ENCODE measurements around the gene MYO7B.

The MYO7B gene

GRCh38 chr2:127614731-127615130 lies 79.2 kb downstream of the MYO7B start:
- H3K9me2 ChIP-seq (ENCODE audit: low read depth, low read length): no peaks in the 10 kb centered on the region
- H3K27me3 ChIP-seq (ENCODE audit: insufficient read depth, low read length): peaks cover 11% of the 10 kb centered on the region; the same call in 1 of the 2 replicates
- H3K27ac ChIP-seq (ENCODE audit: low read depth, low read length, poor library complexity, severe bottlenecking): no peak overlapping the region
- no peaks in the 10 kb centered on the region for H4K20me1 ChIP-seq (ENCODE audit: insufficient read depth, low read length)
- no peaks in the 10 kb centered on the region for H3F3A ChIP-seq (ENCODE audit: insufficient read depth, low read length)
- no peaks in the 10 kb centered on the region for H3K4me1 ChIP-seq (ENCODE audit: insufficient read depth, low read length, severe bottlenecking)
- TF ChIP-seq CTCF (IDR thresholded peaks at IDR 0.05; ENCODE audit: low read length): no peak
- TF ChIP-seq EZH2 (IDR thresholded peaks at IDR 0.05; ENCODE audit: borderline replicate concordance, low read length): no peak
- H3K36me3 ChIP-seq (ENCODE audit: insufficient read depth, low read length): no peaks in the 10 kb centered on the region; the same call in 1 of the 2 replicates
- peaks cover 4% of the 10 kb centered on the region; the same call in 1 of the 2 replicates for H3K9me3 ChIP-seq (ENCODE audit: low read length)
- no peak overlapping the region for H2AFZ ChIP-seq (ENCODE audit: low read length)
- H3K4me3 ChIP-seq (ENCODE audit: low read depth, low read length, poor library complexity, severe bottlenecking): no peak overlapping the region
- no peaks in the 10 kb centered on the region for H3K79me2 ChIP-seq (ENCODE audit: insufficient read depth, low read length)
- H3K4me2 ChIP-seq (ENCODE audit: low read length): no peak overlapping the region
- H3K9ac ChIP-seq (ENCODE audit: low read length): no peak overlapping the region

GRCh38 chr2:127615511-127616166 lies 80.2 kb downstream of the MYO7B start:
- Histone ChIP-seq H4K20me1 (ENCODE audit: insufficient read depth, low read length) (no peaks in the 10 kb centered on the region), H3F3A (ENCODE audit: insufficient read depth, low read length) (no peaks in the 10 kb centered on the region), H3K27me3 (ENCODE audit: insufficient read depth, low read length) (peaks cover 14% of the 10 kb centered on the region; the same call in 1 of the 2 replicates), H3K9me2 (ENCODE audit: low read depth, low read length) (no peaks in the 10 kb centered on the region), H3K27ac (ENCODE audit: low read depth, low read length, poor library complexity, severe bottlenecking) (no peak overlapping the region), H3K4me2 (ENCODE audit: low read length) (no peak overlapping the region), H3K4me3 (ENCODE audit: low read depth, low read length, poor library complexity, severe bottlenecking) (no peak overlapping the region), H3K36me3 (ENCODE audit: insufficient read depth, low read length) (no peaks in the 10 kb centered on the region; the same call in 1 of the 2 replicates), H3K9me3 (ENCODE audit: low read length) (peaks cover 4% of the 10 kb centered on the region; the same call in 1 of the 2 replicates), H3K79me2 (ENCODE audit: insufficient read depth, low read length) (no peaks in the 10 kb centered on the region), H3K4me1 (ENCODE audit: insufficient read depth, low read length, severe bottlenecking) (no peaks in the 10 kb centered on the region), H3K9ac (ENCODE audit: low read length) (no peak overlapping the region), H2AFZ (ENCODE audit: low read length) (no peak overlapping the region)
- TF ChIP-seq EZH2 (IDR thresholded peaks at IDR 0.05; ENCODE audit: borderline replicate concordance, low read length): no peak
- TF ChIP-seq CTCF (IDR thresholded peaks at IDR 0.05; ENCODE audit: low read length): no peak

GRCh38 chr2:127618551-127619202 lies 83.2 kb downstream of the MYO7B start:
- H3K4me2 ChIP-seq (ENCODE audit: low read length): no peak overlapping the region
- H3K9ac ChIP-seq (ENCODE audit: low read length): no peak overlapping the region
- no peaks in the 10 kb centered on the region for H3K4me1 ChIP-seq (ENCODE audit: insufficient read depth, low read length, severe bottlenecking)
- no peak overlapping the region for H3K27ac ChIP-seq (ENCODE audit: low read depth, low read length, poor library complexity, severe bottlenecking)
- H3K9me2 ChIP-seq (ENCODE audit: low read depth, low read length): no peaks in the 10 kb centered on the region
- peaks cover 10% of the 10 kb centered on the region; the same call in 1 of the 2 replicates for H3K27me3 ChIP-seq (ENCODE audit: insufficient read depth, low read length)
- no peak overlapping the region for H2AFZ ChIP-seq (ENCODE audit: low read length)
- H3K9me3 ChIP-seq (ENCODE audit: low read length): no peaks in the 10 kb centered on the region
- TF ChIP-seq CTCF (IDR thresholded peaks at IDR 0.05; ENCODE audit: low read length): no peak
- TF ChIP-seq EZH2 (IDR thresholded peaks at IDR 0.05; ENCODE audit: borderline replicate concordance, low read length): no peak
- no peak overlapping the region for H3K4me3 ChIP-seq (ENCODE audit: low read depth, low read length, poor library complexity, severe bottlenecking)
- no peaks in the 10 kb centered on the region for H3K36me3 ChIP-seq (ENCODE audit: insufficient read depth, low read length)
- no peaks in the 10 kb centered on the region for H3K79me2 ChIP-seq (ENCODE audit: insufficient read depth, low read length)
- no peaks in the 10 kb centered on the region for H3F3A ChIP-seq (ENCODE audit: insufficient read depth, low read length)
- H4K20me1 ChIP-seq (ENCODE audit: insufficient read depth, low read length): no peaks in the 10 kb centered on the region

All from OCI-LY1 (cell line).